Measurements from ENCODE around the gene CFAP20DC. TPM values are rescaled to one million over a fixed set of nuclear protein-coding genes. Genes with fewer than 3 reads are reported as not detected.

Gene CFAP20DC
- total RNA-seq, 1 experiment from 2014 or later = 2.9 TPM

GRCh38 chr3:58829321-58830000 lies 220.4 kb downstream of the CFAP20DC start:
- ATAC-seq (no peak), DNase-seq (ENCODE audit: low read depth, low spot score) (no peak)
- intact Hi-C loops (cut with micrococcal nuclease) = no loop called here
- BruUV-seq (replicated peaks) = no TSS peak
- Histone ChIP-seq H3K9me2 (ENCODE audit: insufficient read depth) (no peaks in the 10 kb centered on the region), H3K4me3 (replicated peaks in 1 of 2; ENCODE audit: low read depth in 1 of 2, low read length in 2 of 2) (no peak overlapping the region), H3K9me3 (ENCODE audit: control insufficient read depth in 1 of 2, insufficient read depth in 1 of 2, low read depth in 1 of 2, low read length in 2 of 2) (no peaks in the 10 kb centered on the region), H3K27ac (ENCODE audit: low read depth, low read length) (no peak overlapping the region), H4K20me1 (ENCODE audit: insufficient read depth) (no peaks in the 10 kb centered on the region), H2AFZ (ENCODE audit: low read depth, low read length, poor library complexity, severe bottlenecking) (no peak overlapping the region), H3K36me3 (ENCODE audit: control insufficient read depth in 1 of 2, insufficient read depth in 2 of 2, low read length in 2 of 2) (no peaks in the 10 kb centered on the region), H3K79me2 (ENCODE audit: insufficient read depth, low read length) (no peaks in the 10 kb centered on the region), H3K4me2 (ENCODE audit: low read length) (no peak overlapping the region), H3K9ac (ENCODE audit: low read length) (no peak overlapping the region), H3K4me1 (ENCODE audit: control insufficient read depth in 1 of 2, insufficient read depth in 2 of 2, low read length in 2 of 2) (no peaks in the 10 kb centered on the region), H3K27me3 (ENCODE audit: insufficient read depth, low read length) (no peaks in the 10 kb centered on the region)
- POLR2A ChIA-PET = no interaction called here
- CTCF ChIA-PET = no interaction called here
- TF ChIP-seq POLR2A (IDR thresholded peaks at IDR 0.05; ENCODE audit: borderline replicate concordance, extremely low read depth, insufficient read depth, insufficient read length) (no peak), CTCF (IDR thresholded peaks at IDR 0.05 in 2 of 3, conservative IDR thresholded peaks at IDR 0.05 in 1 of 3; ENCODE audit: borderline replicate concordance in 1 of 3, insufficient read depth in 1 of 3, low read depth in 2 of 3, low read length in 2 of 3) (no peak), RAD21 (IDR thresholded peaks at IDR 0.05; ENCODE audit: low read depth) (no peak), MAX (IDR thresholded peaks at IDR 0.05) (no peak), REST (IDR thresholded peaks at IDR 0.05; ENCODE audit: low read depth) (no peak), EGR1 (IDR thresholded peaks at IDR 0.05; ENCODE audit: low read depth) (no peak), EZH2 (IDR thresholded peaks at IDR 0.05) (no peak), CBX3 (IDR thresholded peaks at IDR 0.05; ENCODE audit: low read depth) (no peak), ZFX (IDR thresholded peaks at IDR 0.05) (no peak), POLR2AphosphoS5 (IDR thresholded peaks at IDR 0.05; ENCODE audit: low read depth, low read length) (no peak), ZNF274 (IDR thresholded peaks at IDR 0.05; ENCODE audit: low read depth, low read length) (no peak)
- RAD21 ChIA-PET (ENCODE audit: low non-redundant PET in 1 of 2, low total read pairs in 2 of 2, uncharacterized antibody in 2 of 2, unreplicated experiment in 2 of 2) = no interaction called here

All from HCT116 (cell line).